Ovary (tissue), 3 donors: ENCODE measurements around the gene RSU1.

ENCODE experiments used
- EP300 ChIP-seq: sonication (generic); formaldehyde crosslinking; IDR thresholded peaks from one replicate; pipeline ENCODE4 v1.6.1; 2017; ENCODE audit warnings: antibody characterized with exemption
- TF ChIP-seq, protein P1 (sequence below), 3 donors: fragments of 450-650 bp in 2 of 3; fragments of 200-600 bp in 1 of 3; IDR thresholded peaks; one replicate each; pipeline versions ENCODE4 v1.5.1 to v1.8.0; 2016 to 2022; ENCODE audit warnings: antibody characterized with exemption in 3 of 3, mild to moderate bottlenecking in 1 of 3
- donor health status: DM: no; HTN: no; CAD: no.

DNA sequence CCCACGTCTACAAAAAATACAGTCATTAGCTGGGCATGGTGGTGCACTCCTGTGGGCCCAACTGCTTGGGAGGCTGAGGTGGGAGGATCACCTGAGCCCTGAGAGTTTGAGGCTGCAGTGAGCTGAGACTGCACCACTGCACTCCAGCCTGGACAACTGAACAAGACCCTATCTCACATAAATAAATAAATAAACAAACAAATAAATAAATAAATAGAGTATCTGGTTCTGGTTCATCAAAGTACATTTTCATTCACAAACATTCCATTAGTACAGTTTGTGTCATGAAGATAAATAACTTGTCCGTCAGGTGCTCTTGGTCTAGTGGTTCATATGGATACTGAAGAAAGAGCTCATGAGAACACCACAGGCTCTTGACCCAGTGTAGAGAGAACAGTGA, 96.4 kb downstream of the RSU1 start:
- TF ChIP-seq, protein P1, sequence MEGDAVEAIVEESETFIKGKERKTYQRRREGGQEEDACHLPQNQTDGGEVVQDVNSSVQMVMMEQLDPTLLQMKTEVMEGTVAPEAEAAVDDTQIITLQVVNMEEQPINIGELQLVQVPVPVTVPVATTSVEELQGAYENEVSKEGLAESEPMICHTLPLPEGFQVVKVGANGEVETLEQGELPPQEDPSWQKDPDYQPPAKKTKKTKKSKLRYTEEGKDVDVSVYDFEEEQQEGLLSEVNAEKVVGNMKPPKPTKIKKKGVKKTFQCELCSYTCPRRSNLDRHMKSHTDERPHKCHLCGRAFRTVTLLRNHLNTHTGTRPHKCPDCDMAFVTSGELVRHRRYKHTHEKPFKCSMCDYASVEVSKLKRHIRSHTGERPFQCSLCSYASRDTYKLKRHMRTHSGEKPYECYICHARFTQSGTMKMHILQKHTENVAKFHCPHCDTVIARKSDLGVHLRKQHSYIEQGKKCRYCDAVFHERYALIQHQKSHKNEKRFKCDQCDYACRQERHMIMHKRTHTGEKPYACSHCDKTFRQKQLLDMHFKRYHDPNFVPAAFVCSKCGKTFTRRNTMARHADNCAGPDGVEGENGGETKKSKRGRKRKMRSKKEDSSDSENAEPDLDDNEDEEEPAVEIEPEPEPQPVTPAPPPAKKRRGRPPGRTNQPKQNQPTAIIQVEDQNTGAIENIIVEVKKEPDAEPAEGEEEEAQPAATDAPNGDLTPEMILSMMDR (IDR thresholded peaks at IDR 0.05): no peak
- TF ChIP-seq EP300: no peak
